Stimulated activated CD4-positive, alpha-beta T cell treated with anti-CD3 and anti-CD28 coated beads, Interleukin-1b, Interleukin-23, amount 100 ng/mL, for 48 hours (primary cell): ENCODE data around the gene TFAP2D.

ENCODE experiments used
- DNase-seq: peaks from one replicate; pipeline ENCODE4 v3.0.0-alpha.2; 2020

The TFAP2D gene

DNA sequence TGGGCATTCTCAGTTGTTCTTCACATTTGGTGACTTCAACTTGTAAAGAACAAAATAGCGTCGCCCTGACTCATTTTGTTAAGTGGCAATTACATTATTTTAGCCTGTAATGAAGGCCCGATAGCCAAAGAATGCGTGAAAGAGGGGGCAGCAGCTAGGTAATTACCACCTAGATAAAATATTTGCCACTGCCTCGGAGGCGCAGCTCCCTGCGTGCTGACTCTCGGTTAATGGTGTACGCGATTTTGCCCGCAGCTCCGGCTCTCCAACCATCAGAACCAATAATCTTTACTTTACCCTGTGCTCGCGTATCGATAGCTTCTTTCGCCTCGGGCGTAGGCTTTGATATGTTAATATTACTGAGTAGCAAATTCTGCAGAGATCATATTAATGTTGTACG, 8.7 kb downstream of the TFAP2D start:
- DNase-seq = no peak

DNA sequence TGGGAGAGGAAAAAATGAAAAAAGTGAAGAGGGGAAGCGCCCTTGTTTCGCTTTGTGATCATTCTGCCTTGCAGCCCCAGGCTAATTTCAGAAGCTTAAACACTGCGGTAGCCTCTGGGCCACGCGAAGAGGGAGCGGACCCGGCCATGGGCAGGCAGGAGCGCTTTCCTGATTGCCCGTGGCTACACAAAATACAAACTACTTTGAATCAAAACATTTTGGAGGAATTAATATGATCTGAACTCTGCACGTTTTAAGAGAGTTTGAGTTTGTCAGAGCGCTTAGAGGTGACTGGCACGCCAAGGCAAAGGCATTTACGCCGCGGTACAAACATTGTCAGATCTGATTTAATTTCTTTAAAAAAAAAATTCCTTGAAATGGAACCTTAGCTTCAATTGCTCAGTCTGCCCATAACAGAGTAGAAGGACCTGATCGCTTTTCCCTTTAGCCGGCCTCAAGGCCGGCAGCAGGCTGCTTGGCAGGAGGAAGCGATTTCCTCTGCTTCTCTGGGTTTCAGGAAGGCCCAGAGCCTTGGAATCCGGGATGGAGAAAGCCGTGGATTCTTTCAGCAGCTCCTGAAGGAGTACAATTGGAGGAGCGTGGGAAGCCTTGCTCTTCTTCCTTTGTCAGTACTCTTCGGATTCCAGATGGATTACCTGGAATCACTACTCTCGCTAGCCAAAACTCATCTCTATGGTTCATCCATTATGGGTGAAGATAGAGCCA, 9.7 kb downstream of the TFAP2D start:
- no peak for DNase-seq

DNA sequence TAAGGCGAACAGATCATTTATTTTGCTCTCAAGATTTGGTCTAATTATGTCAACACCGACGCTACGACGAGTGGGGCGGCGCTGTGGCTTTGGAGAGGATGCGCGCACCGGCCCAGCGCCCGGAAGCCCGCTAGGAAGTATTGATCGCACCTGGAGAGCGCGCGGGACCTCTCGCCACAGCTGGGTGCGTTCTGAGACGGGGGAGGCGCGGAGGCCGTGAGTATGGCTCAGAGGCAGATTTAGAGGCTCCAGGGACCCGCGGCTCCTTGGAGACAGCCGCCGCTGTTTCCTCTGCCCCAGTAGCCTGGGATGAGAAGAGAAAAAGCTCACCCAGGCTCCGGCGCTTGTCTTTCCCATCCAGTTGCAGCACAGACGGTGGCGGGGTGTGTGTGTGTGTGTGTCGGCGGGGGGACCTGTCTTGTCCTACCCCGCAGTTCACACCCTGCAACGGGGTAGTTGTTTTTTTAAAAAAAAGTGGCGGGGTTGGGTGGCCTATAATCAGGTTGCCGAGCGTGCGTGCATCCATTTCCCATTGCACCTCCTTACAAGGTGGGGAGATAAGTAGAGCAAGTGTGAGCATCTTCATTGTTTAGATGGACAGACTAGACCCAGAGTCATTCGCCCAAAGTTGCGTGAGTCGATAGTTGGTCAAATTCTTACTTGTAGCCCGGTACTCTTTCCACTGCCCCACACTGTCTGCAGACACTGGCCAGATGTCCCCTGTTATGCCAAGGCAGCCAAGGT, 11.2 kb downstream of the TFAP2D start:
- no peak for DNase-seq

GRCh38 chr6:50734488-50734887, 21.2 kb downstream of the TFAP2D start:
- DNase-seq = no peak

- DNase-seq = no peak
Measured at GRCh38 chr6:50742161-50742560, 28.8 kb downstream of the TFAP2D start.

- no peak for DNase-seq
Measured at GRCh38 chr6:50744976-50745375, 31.6 kb downstream of the TFAP2D start.

GRCh38 chr6:50762798-50763197, 49.5 kb downstream of the TFAP2D start:
- DNase-seq = no peak

GRCh38 chr6:50778696-50779095, 65.4 kb downstream of the TFAP2D start:
- DNase-seq = no peak

- DNase-seq = no peak
Measured at GRCh38 chr6:50780382-50780781, 67.1 kb downstream of the TFAP2D start.

GRCh38 chr6:50785921-50786320, 72.6 kb downstream of the TFAP2D start:
- DNase-seq = no peak

GRCh38 chr6:50791900-50792508, 78.7 kb downstream of the TFAP2D start:
- DNase-seq = no peak

- DNase-seq = no peak
Measured at GRCh38 chr6:50792771-50793170, 79.4 kb downstream of the TFAP2D start.

DNA sequence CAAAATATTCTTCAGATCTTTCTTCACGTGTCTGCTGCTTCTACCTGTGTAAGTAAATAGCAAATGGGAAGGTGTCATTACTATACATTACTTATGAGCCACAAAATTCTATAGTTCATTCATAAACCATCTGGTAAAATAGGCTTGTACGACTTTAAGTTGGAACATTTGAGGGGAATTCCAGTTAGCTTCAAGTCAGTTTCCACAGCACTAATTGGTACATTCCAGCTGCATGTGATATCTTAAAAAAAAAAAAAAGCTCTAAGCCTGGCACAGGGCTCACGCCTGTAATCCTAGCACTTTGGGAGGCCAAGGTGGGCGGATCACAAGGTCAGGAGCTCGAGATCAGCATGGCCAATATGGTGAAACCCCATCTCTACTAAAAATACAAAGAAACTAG, 82.2 kb downstream of the TFAP2D start:
- DNase-seq = no peak

- DNase-seq = no peak
Measured at GRCh38 chr6:50804283-50804682, 91.0 kb downstream of the TFAP2D start.

DNA sequence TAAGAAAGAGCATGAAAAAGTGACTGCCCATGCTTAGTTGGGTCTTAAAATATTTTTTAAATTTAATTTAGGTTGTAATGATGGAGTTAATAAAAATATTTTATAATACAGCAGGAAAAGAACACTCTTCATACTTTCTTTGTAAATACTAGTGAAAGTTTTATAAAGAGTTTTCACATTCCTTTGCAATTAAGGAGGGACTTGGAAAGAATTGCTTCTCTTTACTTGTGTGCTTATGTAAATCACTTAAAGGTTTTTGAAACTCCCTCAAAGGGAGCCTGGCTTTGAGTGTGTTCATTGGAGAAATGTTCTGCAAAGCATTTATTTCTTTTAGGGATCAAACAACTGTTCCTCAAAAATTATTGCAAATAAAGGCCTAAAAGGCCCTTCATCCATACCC, 93.7 kb downstream of the TFAP2D start:
- no peak for DNase-seq

DNA sequence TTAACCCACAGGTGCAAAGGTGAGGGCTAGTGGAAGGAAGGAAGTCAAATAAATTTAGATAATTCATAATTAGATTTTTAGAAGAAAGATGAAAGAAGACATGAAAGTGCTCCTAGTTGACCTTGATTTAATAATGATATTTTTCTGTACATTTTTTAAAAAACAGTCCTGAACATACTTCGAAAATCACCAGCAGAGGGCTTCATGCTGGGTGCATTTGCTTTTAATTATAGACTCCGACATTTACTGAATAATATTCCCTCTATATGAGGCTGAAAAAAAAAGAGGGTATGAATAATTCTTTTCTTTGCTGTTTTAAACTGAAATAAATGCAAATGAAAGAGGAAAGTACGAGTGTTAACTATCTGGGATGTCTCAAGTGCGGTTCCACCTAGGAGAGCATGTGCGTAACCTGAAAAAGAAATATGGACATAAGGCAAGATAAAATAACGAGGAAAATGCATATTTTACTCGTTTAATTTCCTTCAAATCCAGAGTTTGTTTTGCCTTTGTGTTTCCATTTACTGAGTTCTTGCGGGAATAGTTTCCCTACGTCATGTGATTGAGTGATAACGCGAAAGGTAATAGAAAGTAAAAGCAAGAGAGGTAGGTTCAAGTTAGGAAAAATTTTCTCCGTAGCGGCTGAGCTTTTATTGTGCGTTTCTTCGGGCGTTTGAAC, 102.2 kb downstream of the TFAP2D start:
- DNase-seq = no peak

GRCh38 chr6:50816115-50816675, 102.9 kb downstream of the TFAP2D start:
- DNase-seq = peak; percentile 62

GRCh38 chr6:50816947-50817645, 103.8 kb downstream of the TFAP2D start:
- DNase-seq = no peak

- DNase-seq = no peak
Measured at GRCh38 chr6:50817646-50817950, 104.3 kb downstream of the TFAP2D start.

DNA sequence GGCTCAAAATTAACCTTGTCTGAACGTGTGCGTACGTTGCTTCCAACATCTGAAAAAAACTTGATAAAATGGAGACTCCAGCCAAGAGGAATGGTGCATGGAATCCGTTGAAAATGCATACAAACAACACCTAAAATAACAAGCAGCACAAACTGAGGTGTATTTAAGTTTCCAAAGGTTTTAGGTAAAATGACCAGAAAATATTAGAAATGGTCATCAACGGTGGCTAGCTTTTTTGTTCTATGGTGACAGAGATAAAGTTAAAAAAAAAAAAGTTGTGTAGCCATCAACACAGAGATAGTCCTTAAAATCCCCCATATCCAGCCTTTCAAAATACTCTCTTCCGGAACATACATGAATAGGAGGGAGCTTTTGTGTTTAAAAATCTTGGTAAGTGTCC, 104.7 kb downstream of the TFAP2D start:
- DNase-seq = no peak

- no peak for DNase-seq
Measured at GRCh38 chr6:50818673-50819072, 105.3 kb downstream of the TFAP2D start, which contains the start of gene TFAP2B. TFAP2B (plus strand) TSS chr6:50818871; CDS start chr6:50818892, 21 bp downstream.

- no peak for DNase-seq
Measured at GRCh38 chr6:50819466-50819903, 106.2 kb downstream of the TFAP2D start.
